Tibial nerve (tissue), 4 donors: Measurements from ENCODE around the gene CHM.

Experiments used
- CTCF ChIP-seq, 5 experiments: fragments of 200-600 bp in 3 of 5; fragments of 450-650 bp in 2 of 5; sonication (generic) in 3 of 5; IDR thresholded peaks; one replicate each; pipeline ENCODE4 v1.5.1; 2016 to 2019; ENCODE audit warnings: antibody characterized with exemption in 5 of 5, mild to moderate bottlenecking in 3 of 5, moderate library complexity in 2 of 5
- EP300 ChIP-seq, 2 donors: sonication (generic); formaldehyde crosslinking; IDR thresholded peaks; one replicate each; pipeline ENCODE4 v1.6.1; 2017; ENCODE audit warnings: antibody characterized with exemption in 2 of 2, mild to moderate bottlenecking in 1 of 2
- POLR2A ChIP-seq, 2 donors: fragments of 450-650 bp; IDR thresholded peaks; one replicate each; pipeline ENCODE4 v1.6.1; 2017; ENCODE audit warnings: antibody characterized with exemption in 2 of 2, mild to moderate bottlenecking in 2 of 2, moderate library complexity in 2 of 2

GRCh38 chrX:85994228-85994627 lies 53.1 kb downstream of the CHM start:
- TF ChIP-seq POLR2A (IDR thresholded peaks at IDR 0.05) (no peak), CTCF (IDR thresholded peaks at IDR 0.05) (no peak), EP300 (IDR thresholded peaks at IDR 0.05) (no peak)
